ENCODE measurements around the gene NRN1. TPM values are rescaled to one million over a fixed set of nuclear protein-coding genes. Genes with fewer than 3 reads are reported as not detected.

Gene NRN1
- total and polyA plus RNA-seq, 8 donors, result 0.60 to 4.3 (median 1.6) TPM

- no peak for DNase-seq
- no peak for FAIRE-seq
- no peaks in the 10 kb centered on the region for H3K9me3 ChIP-seq
- 24% methylated on average over 9 of the region's 9 CpGs for WGBS, 2 donors
- no peak for TF ChIP-seq CTCF (IDR thresholded peaks at IDR 0.05)
- intact Hi-C loops (cut with DNase I), result no loop called here
- no peak overlapping the region for H3K27ac ChIP-seq
- peaks cover 11 to 73% (median 31%) of the 10 kb centered on the region in 4 donors for H3K27me3 ChIP-seq
- no peak overlapping the region for H3K4me3 ChIP-seq
- H3K4me1 ChIP-seq, result peaks cover 0 to 21% (median 9%) of the 10 kb centered on the region in 3 donors
- ATAC-seq, result no peak
- H3K36me3 ChIP-seq, result no peaks in the 10 kb centered on the region
Measured at GRCh38 chr6:5998236-5998635, 8.5 kb downstream of the NRN1 start.

GRCh38 chr6:5997420-5997987, 9.2 kb downstream of the NRN1 start:
- Histone ChIP-seq H3K36me3 (no peaks in the 10 kb centered on the region), H3K4me3 (peak overlapping the region in 2 of 4 donors; percentile 45 to 47), H3K27ac (no peak overlapping the region), H3K4me1 (peaks cover 0 to 19% (median 9%) of the 10 kb centered on the region in 3 donors), H3K9me3 (no peaks in the 10 kb centered on the region), H3K27me3 (peaks cover 11 to 70% (median 29%) of the 10 kb centered on the region in 4 donors)
- TF ChIP-seq CTCF (IDR thresholded peaks at IDR 0.05), result no peak
- FAIRE-seq (no peak), ATAC-seq (peak in 3 of 4 donors; percentile 27 to 53 (median 36)), DNase-seq (peak in 1 of 6 donors; percentile 62)
- WGBS, 2 donors, result 19 to 20% methylated on average over 22 of the region's 22 CpGs
- intact Hi-C loops (cut with DNase I), result no loop called here

DNA sequence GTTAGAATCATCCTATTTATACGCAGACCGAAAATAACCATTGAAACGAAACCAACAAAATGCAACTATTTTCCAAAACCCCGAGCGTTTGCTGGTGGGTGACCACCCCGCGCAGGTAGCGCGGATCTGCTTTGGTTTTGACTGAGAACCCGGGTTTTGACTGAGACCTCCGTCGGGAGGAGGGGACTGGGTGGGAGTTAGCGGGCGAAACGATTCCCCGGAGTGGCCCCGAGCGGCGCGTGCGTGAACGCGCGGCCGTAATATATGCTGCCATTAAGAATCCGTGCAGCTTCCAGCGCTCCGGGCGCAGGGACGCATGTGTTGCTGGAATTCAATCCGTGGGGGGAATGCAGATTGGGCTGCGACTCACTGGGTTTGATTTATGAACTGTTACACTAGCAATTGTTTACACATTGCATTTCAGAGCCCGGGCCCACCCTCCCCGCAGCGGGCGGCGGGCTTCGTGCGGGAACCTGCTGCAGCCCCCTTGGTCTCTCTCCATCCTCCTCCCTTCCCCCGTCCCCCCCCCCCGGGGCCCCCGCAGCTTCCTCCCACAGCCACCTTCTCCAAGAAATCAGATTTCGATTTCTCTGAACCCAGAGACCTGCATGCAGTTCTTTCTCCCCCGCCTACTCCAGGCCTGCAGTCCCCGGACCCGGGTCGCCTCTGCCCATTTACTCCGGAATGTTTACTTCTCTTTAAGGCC, 9.9 kb downstream of the NRN1 start:
- no peak for FAIRE-seq
- ATAC-seq, result peak; percentile 36 to 60 (median 49)
- DNase-seq, result peak in 1 of 6 donors; percentile 50
- Histone ChIP-seq H3K9me3 (no peaks in the 10 kb centered on the region), H3K4me1 (peaks cover 0 to 19% (median 9%) of the 10 kb centered on the region in 3 donors), H3K27ac (no peak overlapping the region), H3K27me3 (peaks cover 11 to 64% (median 25%) of the 10 kb centered on the region in 4 donors), H3K36me3 (no peaks in the 10 kb centered on the region), H3K4me3 (peak overlapping the region; percentile 7 to 47 (median 39))
- WGBS, 2 donors, result 3 to 4% methylated on average over 48 of the region's 48 CpGs
- TF ChIP-seq CTCF (IDR thresholded peaks at IDR 0.05), result no peak
- intact Hi-C loops (cut with DNase I), result no loop called here

DNA sequence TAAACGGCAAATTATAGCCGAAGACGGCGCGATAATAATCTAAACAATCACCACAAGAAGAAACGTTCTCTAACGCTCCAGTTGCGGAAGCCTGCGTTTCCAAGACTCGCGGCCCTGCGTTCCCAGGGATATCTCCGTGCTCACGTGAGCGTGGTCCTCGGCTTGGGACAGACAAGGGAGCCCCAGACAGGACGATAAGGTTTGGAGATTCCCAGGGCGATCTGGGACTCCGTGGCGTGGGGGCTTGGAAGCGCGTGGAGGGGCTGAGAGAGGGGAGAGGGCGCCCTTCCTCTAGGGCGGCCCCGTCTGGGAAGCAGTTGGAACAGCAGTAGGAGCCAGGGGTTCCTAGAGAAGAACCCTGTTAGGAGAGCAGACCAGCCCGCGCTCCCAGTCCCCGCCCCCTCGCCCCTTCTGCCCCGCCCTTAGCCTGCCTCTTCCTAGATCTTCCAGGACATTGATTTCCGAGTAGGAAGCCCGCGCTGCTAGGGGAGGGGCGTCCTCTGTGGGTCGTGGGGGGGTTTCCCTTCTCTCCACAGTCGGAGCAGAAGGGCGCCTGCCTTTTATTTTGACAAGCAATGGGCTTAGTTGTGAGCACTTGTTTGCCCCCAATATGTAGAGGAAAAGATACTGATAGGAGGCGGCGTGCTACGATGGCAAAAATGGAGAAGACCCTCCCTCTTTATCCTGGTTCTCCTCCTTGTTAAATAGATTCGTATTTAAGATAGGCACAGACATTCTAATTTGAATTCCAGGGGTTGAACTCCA, 10.6 kb downstream of the NRN1 start:
- no peaks in the 10 kb centered on the region for H3K36me3 ChIP-seq
- H3K27ac ChIP-seq, result no peak overlapping the region
- peaks cover 0 to 19% (median 9%) of the 10 kb centered on the region in 3 donors for H3K4me1 ChIP-seq
- peak in 1 of 6 donors; percentile 66 for DNase-seq
- whole genome bisulfite sequencing, 2 donors, result 7% methylated on average over 41 of the region's 41 CpGs
- H3K4me3 ChIP-seq, result peak overlapping the region in 3 of 4 donors; percentile 33 to 47 (median 45)
- peaks cover 11 to 56% (median 25%) of the 10 kb centered on the region in 4 donors for H3K27me3 ChIP-seq
- intact Hi-C loops (cut with DNase I), result no loop called here
- peak; percentile 65 to 78 (median 70) for ATAC-seq
- TF ChIP-seq CTCF (IDR thresholded peaks at IDR 0.05), result no peak
- FAIRE-seq, result no peak
- H3K9me3 ChIP-seq, result no peaks in the 10 kb centered on the region
